ENCODE measurements around the gene LRRC75A.

DNA sequence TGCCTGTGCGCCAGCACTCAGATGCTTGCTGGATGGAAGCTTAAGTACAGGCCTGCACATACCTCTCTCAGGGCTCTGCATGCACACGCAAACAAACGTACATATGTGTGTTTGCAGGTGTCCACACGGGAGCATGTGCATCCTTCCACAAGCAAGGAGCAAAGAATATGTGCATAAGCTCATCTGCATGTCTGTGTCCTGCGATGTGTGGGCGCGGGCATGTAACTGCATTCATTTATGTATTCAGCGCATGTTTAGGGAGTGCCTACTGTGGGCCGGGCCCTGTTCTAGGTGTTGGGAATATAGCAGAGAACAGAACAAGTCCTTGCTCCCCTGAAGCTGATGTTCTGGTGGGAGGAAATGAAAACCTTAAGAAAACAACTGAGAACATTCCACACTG lies 62.9 kb downstream of the LRRC75A start:
- TF ChIP-seq, protein P1, sequence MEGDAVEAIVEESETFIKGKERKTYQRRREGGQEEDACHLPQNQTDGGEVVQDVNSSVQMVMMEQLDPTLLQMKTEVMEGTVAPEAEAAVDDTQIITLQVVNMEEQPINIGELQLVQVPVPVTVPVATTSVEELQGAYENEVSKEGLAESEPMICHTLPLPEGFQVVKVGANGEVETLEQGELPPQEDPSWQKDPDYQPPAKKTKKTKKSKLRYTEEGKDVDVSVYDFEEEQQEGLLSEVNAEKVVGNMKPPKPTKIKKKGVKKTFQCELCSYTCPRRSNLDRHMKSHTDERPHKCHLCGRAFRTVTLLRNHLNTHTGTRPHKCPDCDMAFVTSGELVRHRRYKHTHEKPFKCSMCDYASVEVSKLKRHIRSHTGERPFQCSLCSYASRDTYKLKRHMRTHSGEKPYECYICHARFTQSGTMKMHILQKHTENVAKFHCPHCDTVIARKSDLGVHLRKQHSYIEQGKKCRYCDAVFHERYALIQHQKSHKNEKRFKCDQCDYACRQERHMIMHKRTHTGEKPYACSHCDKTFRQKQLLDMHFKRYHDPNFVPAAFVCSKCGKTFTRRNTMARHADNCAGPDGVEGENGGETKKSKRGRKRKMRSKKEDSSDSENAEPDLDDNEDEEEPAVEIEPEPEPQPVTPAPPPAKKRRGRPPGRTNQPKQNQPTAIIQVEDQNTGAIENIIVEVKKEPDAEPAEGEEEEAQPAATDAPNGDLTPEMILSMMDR (IDR thresholded peaks at IDR 0.05; ENCODE audit: borderline replicate concordance, extremely low read depth, low read length, poor library complexity, severe bottlenecking): no peak
- TF ChIP-seq EZH2 (IDR thresholded peaks at IDR 0.05; ENCODE audit: borderline replicate concordance, low read depth, low read length, severe bottlenecking): no peak
